Transverse colon (tissue), 4 donors: ENCODE results near the gene FBXO27.
"Not testable (repeated sequence)": the region's sequence is repeated elsewhere in the genome, so short reads cannot be mapped to it uniquely, and the experiment has no call there.

Experiments used
- EP300 ChIP-seq: sonication (generic); formaldehyde crosslinking; IDR thresholded peaks from one replicate; pipeline ENCODE4 v1.6.1; 2017; ENCODE audit warnings: antibody characterized with exemption, low read depth
- POLR2AphosphoS5 ChIP-seq, 3 donors: sonication (generic); formaldehyde crosslinking; IDR thresholded peaks; one replicate each; pipeline ENCODE4 v1.6.1; 2016; ENCODE audit warnings: antibody characterized with exemption in 3 of 3
- TF ChIP-seq, protein P1 (sequence below), 5 experiments: fragments of 200-600 bp in 3 of 5; fragments of 450-650 bp in 2 of 5; sonication (generic) in 3 of 5; IDR thresholded peaks; 1 replicate in 2 of 5; 2 replicates in 3 of 5; pipeline ENCODE4 v1.5.1; 2016 to 2017; ENCODE audit warnings: antibody characterized with exemption in 5 of 5, inconsistent platforms in 3 of 5, mild to moderate bottlenecking in 2 of 5, moderate library complexity in 1 of 5

DNA sequence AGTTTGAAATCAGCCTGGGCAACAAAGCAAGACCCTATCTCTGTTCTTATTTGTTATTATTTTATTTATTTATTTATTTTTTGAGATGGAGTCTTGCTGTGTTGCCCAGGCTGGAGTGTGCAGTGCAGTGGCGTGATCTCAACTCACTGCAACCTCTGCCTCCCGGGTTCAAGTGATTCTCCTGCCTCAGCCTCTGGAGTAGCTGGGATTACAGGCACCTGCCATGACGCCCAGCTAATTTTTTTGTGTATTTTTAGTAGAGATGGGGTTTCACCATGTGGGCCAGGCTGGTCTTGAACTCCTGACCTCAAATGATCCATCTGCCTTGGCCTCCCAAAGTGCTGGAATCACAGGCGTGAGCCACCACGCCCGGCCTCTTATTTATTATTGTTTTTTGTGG is 44.6 kb downstream of the FBXO27 start:
- TF ChIP-seq, protein P1, sequence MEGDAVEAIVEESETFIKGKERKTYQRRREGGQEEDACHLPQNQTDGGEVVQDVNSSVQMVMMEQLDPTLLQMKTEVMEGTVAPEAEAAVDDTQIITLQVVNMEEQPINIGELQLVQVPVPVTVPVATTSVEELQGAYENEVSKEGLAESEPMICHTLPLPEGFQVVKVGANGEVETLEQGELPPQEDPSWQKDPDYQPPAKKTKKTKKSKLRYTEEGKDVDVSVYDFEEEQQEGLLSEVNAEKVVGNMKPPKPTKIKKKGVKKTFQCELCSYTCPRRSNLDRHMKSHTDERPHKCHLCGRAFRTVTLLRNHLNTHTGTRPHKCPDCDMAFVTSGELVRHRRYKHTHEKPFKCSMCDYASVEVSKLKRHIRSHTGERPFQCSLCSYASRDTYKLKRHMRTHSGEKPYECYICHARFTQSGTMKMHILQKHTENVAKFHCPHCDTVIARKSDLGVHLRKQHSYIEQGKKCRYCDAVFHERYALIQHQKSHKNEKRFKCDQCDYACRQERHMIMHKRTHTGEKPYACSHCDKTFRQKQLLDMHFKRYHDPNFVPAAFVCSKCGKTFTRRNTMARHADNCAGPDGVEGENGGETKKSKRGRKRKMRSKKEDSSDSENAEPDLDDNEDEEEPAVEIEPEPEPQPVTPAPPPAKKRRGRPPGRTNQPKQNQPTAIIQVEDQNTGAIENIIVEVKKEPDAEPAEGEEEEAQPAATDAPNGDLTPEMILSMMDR (IDR thresholded peaks at IDR 0.05), result not testable (repeated sequence)
- TF ChIP-seq EP300; POLR2AphosphoS5 (IDR thresholded peaks at IDR 0.05): not testable (repeated sequence)
